Measurements from ENCODE around the gene ANO1.
"Not testable (repeated sequence)": the region's sequence is repeated elsewhere in the genome, so short reads cannot be mapped to it uniquely, and the experiment has no call there.

ANO1 gene

GRCh38 chr11:70205766-70206165 lies 127.6 kb downstream of the ANO1 start:
- no peak for DNase-seq (ENCODE audit: low spot score)
- FAIRE-seq = no peak

GRCh38 chr11:70206226-70206981 lies 128.3 kb downstream of the ANO1 start:
- no peak for DNase-seq (ENCODE audit: low spot score)
- no peak for FAIRE-seq

- FAIRE-seq (no peak), DNase-seq (ENCODE audit: low spot score) (no peak)
Measured at GRCh38 chr11:70206982-70207376, 128.9 kb downstream of the ANO1 start.

- no peak for FAIRE-seq
- DNase-seq (ENCODE audit: low spot score) = no peak
Measured at GRCh38 chr11:70207531-70208131, 129.5 kb downstream of the ANO1 start.

- FAIRE-seq (no peak), DNase-seq (ENCODE audit: low spot score) (no peak)
Measured at GRCh38 chr11:70209391-70209912, 131.3 kb downstream of the ANO1 start.

GRCh38 chr11:70210051-70210501 lies 132.0 kb downstream of the ANO1 start:
- no peak for FAIRE-seq
- no peak for DNase-seq (ENCODE audit: low spot score)

- FAIRE-seq (no peak), DNase-seq (ENCODE audit: low spot score) (no peak)
Measured at GRCh38 chr11:70210530-70210929, 132.4 kb downstream of the ANO1 start.

GRCh38 chr11:70212227-70212811 lies 134.2 kb downstream of the ANO1 start:
- no peak for FAIRE-seq
- DNase-seq (ENCODE audit: low spot score) = no peak

- FAIRE-seq; DNase-seq (ENCODE audit: low spot score): not testable (repeated sequence)
Measured at GRCh38 chr11:70217388-70217787, 139.3 kb downstream of the ANO1 start.

- FAIRE-seq; DNase-seq (ENCODE audit: low spot score): not testable (repeated sequence)
Measured at GRCh38 chr11:70218076-70218475, 140.0 kb downstream of the ANO1 start.

- FAIRE-seq (no peak), DNase-seq (ENCODE audit: low spot score) (no peak)
Measured at GRCh38 chr11:70220136-70220535, 142.0 kb downstream of the ANO1 start.

- no peak for FAIRE-seq
- no peak for DNase-seq (ENCODE audit: low spot score)
Measured at GRCh38 chr11:70220920-70221319, 142.8 kb downstream of the ANO1 start.

- no peak for DNase-seq (ENCODE audit: low spot score)
- no peak for FAIRE-seq
Measured at GRCh38 chr11:70225681-70226177, 147.6 kb downstream of the ANO1 start.

GRCh38 chr11:70226183-70226582 lies 148.1 kb downstream of the ANO1 start:
- no peak for DNase-seq (ENCODE audit: low spot score)
- FAIRE-seq = no peak

GRCh38 chr11:70226967-70227366 lies 148.8 kb downstream of the ANO1 start:
- no peak for DNase-seq (ENCODE audit: low spot score)
- no peak for FAIRE-seq

GRCh38 chr11:70229737-70230136 lies 151.6 kb downstream of the ANO1 start:
- DNase-seq (ENCODE audit: low spot score) = no peak
- FAIRE-seq = no peak

GRCh38 chr11:70230151-70230839 lies 152.2 kb downstream of the ANO1 start:
- no peak for FAIRE-seq
- no peak for DNase-seq (ENCODE audit: low spot score)

GRCh38 chr11:70230840-70231710 lies 153.0 kb downstream of the ANO1 start:
- no peak for DNase-seq (ENCODE audit: low spot score)

GRCh38 chr11:70233034-70233433 lies 154.9 kb downstream of the ANO1 start:
- DNase-seq (ENCODE audit: low spot score) (no peak), FAIRE-seq (no peak)

More at GRCh38 chr11:70230840-70231710, 153.0 kb downstream of the ANO1 start:
- FAIRE-seq = no peak

GRCh38 chr11:70233511-70233934 lies 155.4 kb downstream of the ANO1 start:
- peak; percentile 95 for FAIRE-seq
- DNase-seq (ENCODE audit: low spot score) = peak; percentile 90

Data from urothelium cell line (cell line).